GM08714 (cell line): ENCODE results near the gene RDM1.
A peak's percentile ranks its signal among the peaks of the same experiment; 100 is the strongest.

Source experiments
- H3K4me3 ChIP-seq: fragments of 200-500 bp; sonication (Bioruptor generic); 2 replicates; pipeline ENCODE4 v1.5.1; 2014; ENCODE audit warnings: mild to moderate bottlenecking, low read length, inconsistent platforms
- ZNF274 ChIP-seq: IDR thresholded peaks from 2 replicates; pipeline ENCODE4 v1.6.1; 2012; ENCODE audit warnings: mild to moderate bottlenecking, low read depth, low read length

The RDM1 gene

GRCh38 chr17:35930211-35931065 lies at the start of gene RDM1:
Gene RDM1, minus strand, starts transcription at chr17:35930773. Its CDS starts 46 bp downstream, at chr17:35930727.
- no peak for TF ChIP-seq ZNF274
- peak within 1 kb of the TSS; percentile 70 for H3K4me3 ChIP-seq

GRCh38 chr17:35978346-35978745 lies 47.8 kb upstream of the RDM1 start:
- TF ChIP-seq ZNF274: no peak
- H3K4me3 ChIP-seq: no peak overlapping the region

- no peak for TF ChIP-seq ZNF274
- no peak overlapping the region for H3K4me3 ChIP-seq
Observed at GRCh38 chr17:35977509-35977908, 46.9 kb upstream of the RDM1 start.

GRCh38 chr17:35973333-35974260 lies 43.0 kb upstream of the RDM1 start:
- no peak overlapping the region for H3K4me3 ChIP-seq
- no peak for TF ChIP-seq ZNF274

GRCh38 chr17:35972945-35973332 lies 42.4 kb upstream of the RDM1 start:
- H3K4me3 ChIP-seq: no peak overlapping the region
- TF ChIP-seq ZNF274: no peak

- no peak overlapping the region for H3K4me3 ChIP-seq
- no peak for TF ChIP-seq ZNF274
Observed at GRCh38 chr17:35972535-35972934, 42.0 kb upstream of the RDM1 start.

GRCh38 chr17:35972066-35972465 lies 41.5 kb upstream of the RDM1 start:
- no peak overlapping the region for H3K4me3 ChIP-seq
- no peak for TF ChIP-seq ZNF274

- TF ChIP-seq ZNF274: no peak
- no peak overlapping the region for H3K4me3 ChIP-seq
Observed at GRCh38 chr17:35969558-35970380, 39.2 kb upstream of the RDM1 start.

GRCh38 chr17:35968520-35969054 lies 38.0 kb upstream of the RDM1 start:
- no peak for TF ChIP-seq ZNF274
- no peak overlapping the region for H3K4me3 ChIP-seq

- H3K4me3 ChIP-seq: no peak overlapping the region
- no peak for TF ChIP-seq ZNF274
Observed at GRCh38 chr17:35965272-35965671, 34.7 kb upstream of the RDM1 start.

- no peak for TF ChIP-seq ZNF274
Observed at GRCh38 chr17:35963663-35964062, 33.1 kb upstream of the RDM1 start.

GRCh38 chr17:35953720-35954119 lies 23.1 kb upstream of the RDM1 start:
- H3K4me3 ChIP-seq: no peak overlapping the region
- no peak for TF ChIP-seq ZNF274

More at GRCh38 chr17:35963663-35964062, 33.1 kb upstream of the RDM1 start:
- no peak overlapping the region for H3K4me3 ChIP-seq

- TF ChIP-seq ZNF274: no peak
- no peak overlapping the region for H3K4me3 ChIP-seq
Observed at GRCh38 chr17:35949401-35949800, 18.8 kb upstream of the RDM1 start.

GRCh38 chr17:35948092-35948491 lies 17.5 kb upstream of the RDM1 start:
- H3K4me3 ChIP-seq: no peak overlapping the region
- TF ChIP-seq ZNF274: no peak
